NOMO-1 treated with dmso at 0.1 percent for 144 hours (cell line): Measurements from ENCODE around the gene TMEM45A.
"Not testable (repeated sequence)": the region's sequence is repeated elsewhere in the genome, so short reads cannot be mapped to it uniquely, and the experiment has no call there.

Source experiments
- DNase-seq: peaks from one replicate; lab custom pipeline; 2025; ENCODE audit not compliant: unreplicated experiment; lab: John Stamatoyannopoulos, UW

The TMEM45A gene

GRCh38 chr3:100532411-100532810 lies 40.0 kb downstream of the TMEM45A start:
- DNase-seq, result no peak

DNA sequence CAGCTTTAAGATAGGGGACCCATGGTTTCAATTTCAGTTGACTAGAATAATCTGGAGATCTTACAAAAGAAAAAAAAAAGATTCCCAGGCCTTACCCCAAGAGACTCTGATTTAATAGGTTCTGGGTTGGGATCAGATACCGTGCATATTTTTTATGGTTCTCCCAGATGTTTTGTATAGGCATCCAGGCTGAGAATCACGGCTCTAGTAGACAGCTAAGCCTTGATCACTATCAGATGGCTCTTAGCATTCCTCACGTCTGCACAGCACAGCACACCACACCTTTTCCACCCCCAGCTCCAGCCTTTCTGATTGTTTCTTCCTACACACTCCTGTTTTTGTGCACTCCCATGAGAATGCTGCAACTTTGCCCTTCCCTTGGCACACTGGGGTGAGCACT lies 40.8 kb downstream of the TMEM45A start:
- no peak for DNase-seq

GRCh38 chr3:100535610-100535943 lies 43.2 kb downstream of the TMEM45A start:
- no peak for DNase-seq

GRCh38 chr3:100536093-100536492 lies 43.7 kb downstream of the TMEM45A start:
- DNase-seq, result no peak

DNA sequence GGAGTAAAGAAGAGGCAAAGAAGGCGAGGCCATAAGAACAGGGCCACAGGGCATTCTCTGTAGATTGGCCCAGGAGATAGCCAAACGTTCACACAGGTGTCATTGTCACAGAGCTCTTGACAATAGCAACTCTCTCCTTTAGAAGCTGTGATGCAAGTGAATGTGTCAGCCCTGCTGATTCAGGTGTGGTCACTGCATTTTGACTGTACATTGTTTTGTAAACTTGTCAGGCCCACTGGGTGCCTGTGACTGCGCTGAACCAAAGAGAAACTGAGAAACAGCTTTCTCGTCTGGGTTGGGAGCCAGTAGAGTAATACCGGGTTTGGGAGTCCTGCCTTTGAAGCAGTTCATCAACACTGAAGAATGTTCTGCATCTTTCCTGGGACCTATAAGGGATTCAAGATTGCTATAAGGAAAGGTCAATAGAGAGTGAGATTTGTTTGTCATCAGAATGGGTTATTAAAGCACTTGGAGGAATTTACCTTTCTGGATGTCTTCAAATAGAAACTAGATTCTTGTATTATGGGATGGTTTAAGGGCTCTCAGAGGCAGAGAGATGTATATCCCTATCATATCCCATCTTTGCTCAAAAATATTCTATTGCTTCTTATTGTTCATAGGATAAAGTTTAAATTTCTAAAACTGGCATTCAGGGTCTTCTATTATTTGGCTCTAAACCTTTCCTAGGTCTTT lies 45.4 kb downstream of the TMEM45A start:
- DNase-seq, result no peak

- no peak for DNase-seq
Observed at GRCh38 chr3:100538339-100538706, 45.9 kb downstream of the TMEM45A start.

- DNase-seq, result no peak
Observed at GRCh38 chr3:100540791-100541334, 48.4 kb downstream of the TMEM45A start.

DNA sequence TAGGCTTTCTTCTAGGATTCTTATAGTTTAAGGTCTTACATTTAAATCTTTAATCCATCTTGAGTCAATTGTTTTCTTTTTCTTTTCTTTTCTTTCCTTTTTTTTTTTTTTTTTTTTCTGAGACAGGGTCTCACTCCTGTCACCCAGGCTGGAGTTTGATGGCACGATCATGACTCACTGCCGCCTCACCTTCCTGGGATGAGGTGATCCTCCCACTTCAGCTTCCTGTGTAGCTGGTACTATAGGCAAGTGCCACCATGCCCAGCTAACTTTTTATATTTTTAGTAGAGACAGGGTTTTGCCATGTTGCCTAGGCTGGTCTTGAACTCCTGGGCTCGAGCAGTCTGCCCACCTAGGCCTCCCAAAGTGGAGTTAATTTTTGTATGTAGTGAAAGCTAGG lies 49.0 kb downstream of the TMEM45A start:
- not testable (repeated sequence) for DNase-seq

DNA sequence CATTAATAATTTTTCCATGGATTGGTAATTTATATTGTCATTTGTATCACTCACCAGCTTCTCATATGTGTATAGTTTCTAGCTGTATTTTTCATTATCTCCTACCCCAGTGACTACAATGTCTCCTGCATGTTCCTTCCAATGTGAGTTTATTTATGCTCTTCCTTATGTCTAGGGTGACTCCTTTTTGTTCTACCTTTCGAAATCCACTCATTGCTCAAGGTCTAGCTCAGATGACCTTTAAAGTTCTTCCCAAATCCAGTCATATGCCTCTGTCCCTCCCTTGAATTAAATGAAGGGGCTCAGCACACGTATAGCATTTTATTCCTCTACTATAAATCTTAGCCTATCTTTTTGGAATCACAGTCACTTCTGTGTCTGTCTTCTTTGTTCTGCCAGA lies 53.0 kb downstream of the TMEM45A start:
- no peak for DNase-seq

- DNase-seq, result no peak
Observed at GRCh38 chr3:100546020-100546744, 53.8 kb downstream of the TMEM45A start.

GRCh38 chr3:100548053-100548452 lies 55.6 kb downstream of the TMEM45A start:
- DNase-seq, result no peak

- DNase-seq, result no peak
Observed at GRCh38 chr3:100553618-100554372, 61.4 kb downstream of the TMEM45A start.

DNA sequence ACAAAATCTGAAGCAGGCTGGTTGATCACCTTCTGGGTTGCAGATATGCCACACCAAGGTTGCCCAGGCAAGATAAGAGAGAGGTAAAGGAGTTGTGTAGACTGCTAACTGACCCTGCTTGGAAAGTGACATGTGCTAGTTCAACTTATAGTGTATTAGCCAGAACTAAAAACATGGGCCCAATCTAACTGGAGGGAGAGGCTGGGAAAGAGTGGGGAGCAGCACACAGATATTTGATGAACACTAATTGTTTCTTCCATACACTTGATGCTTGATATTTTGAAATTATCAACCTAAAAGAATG lies 61.9 kb downstream of the TMEM45A start:
- no peak for DNase-seq

- DNase-seq, result no peak
Observed at GRCh38 chr3:100556673-100557310, 64.4 kb downstream of the TMEM45A start.

- DNase-seq, result no peak
Observed at GRCh38 chr3:100558233-100558632, 65.8 kb downstream of the TMEM45A start.

DNA sequence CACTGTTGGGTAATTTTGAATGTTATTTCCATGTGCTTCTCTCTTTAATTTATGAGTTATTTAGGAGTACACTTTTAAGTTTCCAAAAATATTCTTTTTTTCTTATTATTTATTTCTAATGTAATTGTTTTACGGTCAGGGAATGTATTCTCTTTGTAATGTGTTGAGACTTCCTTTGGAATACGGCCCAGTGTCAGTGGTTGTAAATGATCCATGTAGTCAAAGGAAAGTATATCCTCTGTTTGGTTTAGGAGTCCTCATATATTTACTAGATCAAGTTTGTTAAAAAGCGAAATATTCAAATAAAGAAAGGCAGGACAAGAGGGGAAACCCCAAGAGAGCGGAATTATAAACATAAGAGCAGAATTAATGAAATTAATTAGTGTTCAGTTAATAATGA lies 68.0 kb downstream of the TMEM45A start:
- DNase-seq, result no peak

GRCh38 chr3:100561459-100562158 lies 69.2 kb downstream of the TMEM45A start:
- no peak for DNase-seq

DNA sequence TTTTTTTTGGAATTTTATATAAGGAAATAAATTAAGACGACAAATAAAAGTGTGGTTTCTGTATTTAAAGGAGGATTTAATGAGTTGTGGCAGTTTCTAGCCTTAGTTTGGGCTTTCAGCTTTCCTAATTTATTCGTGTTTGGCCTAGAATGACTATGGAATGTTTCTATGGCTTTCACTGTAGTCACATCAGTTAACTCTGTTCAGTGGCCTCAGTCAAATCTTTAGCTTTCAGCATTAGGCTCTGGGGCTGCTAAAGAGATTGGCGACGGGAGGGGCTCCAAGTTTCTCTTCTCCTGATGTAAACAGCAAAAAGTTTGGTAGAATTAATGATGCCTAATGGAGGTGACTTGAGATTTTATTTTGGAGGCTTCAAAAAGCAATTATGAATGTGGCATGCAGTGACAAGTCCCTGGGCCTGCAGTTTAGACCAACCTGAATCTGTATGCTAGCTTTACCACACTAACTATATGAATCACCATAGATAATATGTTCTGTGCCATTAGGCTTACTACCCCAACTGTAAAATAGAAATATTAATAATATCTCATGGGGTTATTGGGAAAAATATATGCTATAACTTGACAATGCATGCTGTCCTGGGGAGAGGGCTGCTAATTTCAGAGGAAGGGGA lies 69.9 kb downstream of the TMEM45A start:
- DNase-seq, result no peak

DNA sequence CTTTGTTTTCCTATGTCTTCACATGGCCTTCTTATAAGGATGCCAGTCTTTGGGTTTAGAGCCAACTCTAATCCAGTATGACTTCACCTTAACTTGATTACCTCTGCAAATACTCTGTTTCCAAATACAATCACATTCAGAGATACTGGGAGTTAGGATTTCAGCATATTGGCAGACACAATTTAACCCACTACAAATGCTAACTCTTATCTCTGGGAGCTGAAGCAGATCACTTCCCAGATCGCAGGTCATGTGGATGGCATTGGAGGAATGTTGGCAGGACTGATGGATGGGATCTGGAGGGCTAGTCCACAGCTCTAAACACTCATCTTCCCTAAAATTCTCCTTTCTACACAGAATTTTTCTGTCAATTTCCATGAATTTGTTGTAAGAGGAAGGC lies 70.8 kb downstream of the TMEM45A start:
- no peak for DNase-seq

- DNase-seq, result no peak
Observed at GRCh38 chr3:100563652-100564211, 71.3 kb downstream of the TMEM45A start.
